Fibroblast of villous mesenchyme (primary cell): ENCODE data around the gene GARNL3. TPM values are rescaled to one million over a fixed set of nuclear protein-coding genes. Genes with fewer than 3 reads are reported as not detected.

Experiments
- DNase-seq: peaks from one replicate; pipeline ENCODE4 v3.0.0-alpha.2; 2010; ENCODE audit warnings: low read depth
- H3K4me3 ChIP-seq: 2 replicates; pipeline ENCODE4 v1.5.1; 2011; ENCODE audit warnings: low read depth, mild to moderate bottlenecking, low read length
- CTCF ChIP-seq: IDR thresholded peaks from 2 replicates; pipeline ENCODE4 v1.5.1; 2012; ENCODE audit warnings: low read depth, mild to moderate bottlenecking, low read length; ENCODE audit not compliant: insufficient read depth
- total RNA-seq: library from RNA; depleted of rRNA; stranded (reverse); fragments of >200 nt; gene quantifications from 2 replicates; pipeline ENCODE4 v1.2.3, GENCODE V29; 2012

Gene GARNL3
- total RNA-seq, 1 donor, result 0.86 TPM

GRCh38 chr9:127277770-127278169 lies 13.2 kb downstream of the GARNL3 start:
- DNase-seq, result no peak
- TF ChIP-seq CTCF, result no peak
- H3K4me3 ChIP-seq, result no peak overlapping the region

- DNase-seq, result no peak
- H3K4me3 ChIP-seq, result no peak overlapping the region
- TF ChIP-seq CTCF, result no peak
Measured at GRCh38 chr9:127278372-127278771, 13.8 kb downstream of the GARNL3 start.

- no peak for TF ChIP-seq CTCF
- no peak overlapping the region for H3K4me3 ChIP-seq
- no peak for DNase-seq
Measured at GRCh38 chr9:127279717-127280285, 15.2 kb downstream of the GARNL3 start.

GRCh38 chr9:127280880-127281660 lies 16.5 kb downstream of the GARNL3 start:
- DNase-seq, result no peak
- H3K4me3 ChIP-seq, result no peak overlapping the region
- no peak for TF ChIP-seq CTCF

- DNase-seq, result no peak
- TF ChIP-seq CTCF, result no peak
- no peak overlapping the region for H3K4me3 ChIP-seq
Measured at GRCh38 chr9:127281891-127282290, 17.3 kb downstream of the GARNL3 start.

- no peak overlapping the region for H3K4me3 ChIP-seq
- no peak for DNase-seq
- TF ChIP-seq CTCF, result no peak
Measured at GRCh38 chr9:127282611-127283010, 18.0 kb downstream of the GARNL3 start.
